Measurements from ENCODE around the gene SMURF2.

DNA sequence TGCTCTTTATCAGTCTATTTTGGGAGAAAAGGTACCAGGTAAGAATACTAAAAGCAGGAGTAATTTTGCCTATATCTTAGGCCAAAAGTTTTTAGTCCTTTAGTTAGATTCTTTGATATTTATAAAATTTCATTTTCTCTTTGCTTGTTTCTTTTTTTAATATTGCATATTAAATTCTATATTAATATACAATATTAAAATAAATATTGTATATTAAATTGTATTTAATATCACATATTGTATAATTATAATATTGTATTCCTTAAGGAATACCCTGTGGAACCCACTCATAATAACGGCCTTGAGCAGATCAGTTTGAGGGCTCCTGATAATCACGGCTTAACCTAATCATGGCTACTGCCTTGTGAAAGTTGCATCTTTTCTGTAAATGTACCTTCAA lies 153.4 kb downstream of the SMURF2 start:
- TF ChIP-seq, protein P1, sequence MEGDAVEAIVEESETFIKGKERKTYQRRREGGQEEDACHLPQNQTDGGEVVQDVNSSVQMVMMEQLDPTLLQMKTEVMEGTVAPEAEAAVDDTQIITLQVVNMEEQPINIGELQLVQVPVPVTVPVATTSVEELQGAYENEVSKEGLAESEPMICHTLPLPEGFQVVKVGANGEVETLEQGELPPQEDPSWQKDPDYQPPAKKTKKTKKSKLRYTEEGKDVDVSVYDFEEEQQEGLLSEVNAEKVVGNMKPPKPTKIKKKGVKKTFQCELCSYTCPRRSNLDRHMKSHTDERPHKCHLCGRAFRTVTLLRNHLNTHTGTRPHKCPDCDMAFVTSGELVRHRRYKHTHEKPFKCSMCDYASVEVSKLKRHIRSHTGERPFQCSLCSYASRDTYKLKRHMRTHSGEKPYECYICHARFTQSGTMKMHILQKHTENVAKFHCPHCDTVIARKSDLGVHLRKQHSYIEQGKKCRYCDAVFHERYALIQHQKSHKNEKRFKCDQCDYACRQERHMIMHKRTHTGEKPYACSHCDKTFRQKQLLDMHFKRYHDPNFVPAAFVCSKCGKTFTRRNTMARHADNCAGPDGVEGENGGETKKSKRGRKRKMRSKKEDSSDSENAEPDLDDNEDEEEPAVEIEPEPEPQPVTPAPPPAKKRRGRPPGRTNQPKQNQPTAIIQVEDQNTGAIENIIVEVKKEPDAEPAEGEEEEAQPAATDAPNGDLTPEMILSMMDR (IDR thresholded peaks at IDR 0.05) = no peak
- TF ChIP-seq POLR2A (IDR thresholded peaks at IDR 0.05) = no peak
- TF ChIP-seq EP300 (IDR thresholded peaks at IDR 0.05) = no peak

All from ovary (tissue), 3 donors.